ENCODE data around the gene EFL1. TPM values are rescaled to one million over a fixed set of nuclear protein-coding genes. Genes with fewer than 3 reads are reported as not detected.

EFL1 gene
- total RNA-seq, 4 donors from 2014 or later, result 2.8 to 28.3 (median 16.0) TPM

- TF ChIP-seq CTCF (IDR thresholded peaks at IDR 0.05) (no peak), POLR2A (IDR thresholded peaks at IDR 0.05) (no peak)
- Histone ChIP-seq H3K27ac (no peak overlapping the region), H3K36me3 (no peaks in the 10 kb centered on the region), H3K9me3 (no peaks in the 10 kb centered on the region), H3K4me1 (no peaks in the 10 kb centered on the region), H3K27me3 (no peaks in the 10 kb centered on the region), H3K4me3 (no peak overlapping the region)
- intact Hi-C loops (cut with DNase I; ENCODE audit: low total_unique reads), result no loop called here
- DNase-seq, result no peak
These were observed 103.7 kb downstream of the EFL1 start for GRCh38 chr15:82158811-82159210.

- no peak overlapping the region for H3K4me3 ChIP-seq
- no peak for DNase-seq
- TF ChIP-seq CTCF (IDR thresholded peaks at IDR 0.05) (no peak), POLR2A (IDR thresholded peaks at IDR 0.05) (no peak)
- no peaks in the 10 kb centered on the region for H3K4me1 ChIP-seq
- no peaks in the 10 kb centered on the region for H3K36me3 ChIP-seq
- H3K27me3 ChIP-seq, result no peaks in the 10 kb centered on the region
- H3K27ac ChIP-seq, result no peak overlapping the region
- intact Hi-C loops (cut with DNase I; ENCODE audit: low total_unique reads), result no loop called here
- no peaks in the 10 kb centered on the region for H3K9me3 ChIP-seq
These were observed 111.9 kb downstream of the EFL1 start for GRCh38 chr15:82150645-82151044.

GRCh38 chr15:82146990-82147461 is 115.5 kb downstream of the EFL1 start:
- no peak overlapping the region for H3K4me3 ChIP-seq
- no peak for DNase-seq
- intact Hi-C loops (cut with DNase I; ENCODE audit: low total_unique reads), result no loop called here
- no peaks in the 10 kb centered on the region for H3K4me1 ChIP-seq
- H3K27me3 ChIP-seq, result no peaks in the 10 kb centered on the region
- no peaks in the 10 kb centered on the region for H3K9me3 ChIP-seq
- H3K27ac ChIP-seq, result no peak overlapping the region
- no peaks in the 10 kb centered on the region for H3K36me3 ChIP-seq
- TF ChIP-seq POLR2A (IDR thresholded peaks at IDR 0.05), result no peak
- TF ChIP-seq CTCF (IDR thresholded peaks at IDR 0.05), result no peak

GRCh38 chr15:82146576-82146975 is 116.0 kb downstream of the EFL1 start:
- TF ChIP-seq CTCF (IDR thresholded peaks at IDR 0.05) (no peak), POLR2A (IDR thresholded peaks at IDR 0.05) (no peak)
- intact Hi-C loops (cut with DNase I; ENCODE audit: low total_unique reads), result no loop called here

GRCh38 chr15:82143390-82144385 is 118.8 kb downstream of the EFL1 start:
- H3K4me1 ChIP-seq, result no peaks in the 10 kb centered on the region
- TF ChIP-seq POLR2A (IDR thresholded peaks at IDR 0.05) (no peak), CTCF (IDR thresholded peaks at IDR 0.05) (no peak)
- DNase-seq, result no peak
- H3K27ac ChIP-seq, result no peak overlapping the region
- H3K36me3 ChIP-seq, result no peaks in the 10 kb centered on the region
- no peaks in the 10 kb centered on the region for H3K9me3 ChIP-seq
- H3K27me3 ChIP-seq, result no peaks in the 10 kb centered on the region
- intact Hi-C loops (cut with DNase I; ENCODE audit: low total_unique reads), result no loop called here
- no peak overlapping the region for H3K4me3 ChIP-seq

More at GRCh38 chr15:82146576-82146975, 116.0 kb downstream of the EFL1 start:
- no peak overlapping the region for H3K4me3 ChIP-seq
- H3K27me3 ChIP-seq, result no peaks in the 10 kb centered on the region
- no peaks in the 10 kb centered on the region for H3K36me3 ChIP-seq
- H3K9me3 ChIP-seq, result no peaks in the 10 kb centered on the region
- no peaks in the 10 kb centered on the region for H3K4me1 ChIP-seq
- H3K27ac ChIP-seq, result no peak overlapping the region
- no peak for DNase-seq

All from uterus (tissue), 4 donors.